ENCODE data around the gene DHX29.

Gene DHX29

DNA sequence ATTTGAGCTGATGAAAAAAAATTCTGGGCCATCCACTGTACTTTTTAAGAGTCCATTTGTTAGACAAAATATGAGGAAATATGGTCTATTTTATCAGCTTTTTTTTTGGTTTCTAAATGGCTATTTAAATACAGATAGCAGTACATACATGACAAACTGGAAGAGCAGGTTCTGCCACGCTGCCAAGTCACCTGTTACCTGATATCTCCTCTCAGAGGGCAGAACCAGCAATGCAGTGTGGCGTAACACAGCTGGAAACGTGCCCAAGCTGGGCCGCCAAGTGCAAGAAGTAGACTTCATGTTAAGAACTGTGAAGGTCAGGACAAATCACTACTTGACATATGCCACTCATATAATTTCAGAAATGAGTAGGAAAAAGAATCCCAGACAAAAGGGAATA, 88.5 kb downstream of the DHX29 start:
- TF ChIP-seq, protein P1, sequence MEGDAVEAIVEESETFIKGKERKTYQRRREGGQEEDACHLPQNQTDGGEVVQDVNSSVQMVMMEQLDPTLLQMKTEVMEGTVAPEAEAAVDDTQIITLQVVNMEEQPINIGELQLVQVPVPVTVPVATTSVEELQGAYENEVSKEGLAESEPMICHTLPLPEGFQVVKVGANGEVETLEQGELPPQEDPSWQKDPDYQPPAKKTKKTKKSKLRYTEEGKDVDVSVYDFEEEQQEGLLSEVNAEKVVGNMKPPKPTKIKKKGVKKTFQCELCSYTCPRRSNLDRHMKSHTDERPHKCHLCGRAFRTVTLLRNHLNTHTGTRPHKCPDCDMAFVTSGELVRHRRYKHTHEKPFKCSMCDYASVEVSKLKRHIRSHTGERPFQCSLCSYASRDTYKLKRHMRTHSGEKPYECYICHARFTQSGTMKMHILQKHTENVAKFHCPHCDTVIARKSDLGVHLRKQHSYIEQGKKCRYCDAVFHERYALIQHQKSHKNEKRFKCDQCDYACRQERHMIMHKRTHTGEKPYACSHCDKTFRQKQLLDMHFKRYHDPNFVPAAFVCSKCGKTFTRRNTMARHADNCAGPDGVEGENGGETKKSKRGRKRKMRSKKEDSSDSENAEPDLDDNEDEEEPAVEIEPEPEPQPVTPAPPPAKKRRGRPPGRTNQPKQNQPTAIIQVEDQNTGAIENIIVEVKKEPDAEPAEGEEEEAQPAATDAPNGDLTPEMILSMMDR (IDR thresholded peaks at IDR 0.05) = no peak
- Histone ChIP-seq H2AFZ (no peak overlapping the region), H3K9me3 (ENCODE audit: control insufficient read depth, low read length) (no peaks in the 10 kb centered on the region), H3K4me1 (peaks cover 17% of the 10 kb centered on the region), H3K27me3 (ENCODE audit: control insufficient read depth, insufficient read depth, low read length) (no peaks in the 10 kb centered on the region), H3K79me2 (no peaks in the 10 kb centered on the region), H3K4me3 (ENCODE audit: low read depth, low read length) (peak overlapping the region; percentile 30), H3K27ac (peak overlapping the region; percentile 93), H3K4me2 (ENCODE audit: low read length) (peak overlapping the region; percentile 85), H3K36me3 (ENCODE audit: control insufficient read depth, insufficient read depth, low read length) (no peaks in the 10 kb centered on the region), H3K9ac (no peak overlapping the region)

DNA sequence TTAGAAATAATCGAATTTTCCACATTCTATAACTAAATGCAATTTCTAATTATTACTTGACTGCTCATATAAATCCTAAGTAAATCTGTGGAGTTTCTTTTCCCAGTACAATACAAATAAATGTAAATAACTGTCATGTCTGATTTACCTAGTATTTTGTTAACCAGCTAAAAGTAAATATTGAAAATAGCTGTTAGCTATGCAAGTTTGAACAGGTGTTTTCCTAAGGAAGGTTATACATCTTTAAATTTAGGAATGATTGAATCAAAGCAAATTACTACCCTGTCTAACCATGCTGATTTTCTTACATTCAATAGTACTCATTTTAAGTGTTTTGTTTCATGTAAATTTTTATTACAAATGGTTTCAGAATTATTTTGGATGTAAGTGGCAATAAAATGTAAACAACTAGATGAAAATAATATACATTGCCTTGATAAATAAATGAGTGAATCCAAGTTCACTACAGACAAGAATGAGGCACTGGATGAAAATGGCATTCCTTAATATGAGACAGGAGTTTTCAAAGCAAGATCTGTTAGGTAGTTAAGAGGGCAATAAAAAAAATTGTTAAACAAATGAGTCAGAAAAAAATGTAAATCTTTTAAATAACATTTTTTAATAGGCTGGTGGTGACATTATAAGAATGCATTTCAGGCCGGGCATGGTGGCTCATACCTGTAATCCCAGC, 96.2 kb downstream of the DHX29 start:
- H3K36me3 ChIP-seq (ENCODE audit: control insufficient read depth, insufficient read depth, low read length) = no peaks in the 10 kb centered on the region
- H3K9me3 ChIP-seq (ENCODE audit: control insufficient read depth, low read length) = no peaks in the 10 kb centered on the region
- H3K4me3 ChIP-seq (ENCODE audit: low read depth, low read length) = no peak overlapping the region
- H3K4me2 ChIP-seq (ENCODE audit: low read length) = no peak overlapping the region
- H3K4me1 ChIP-seq = no peaks in the 10 kb centered on the region
- TF ChIP-seq, protein P1 (IDR thresholded peaks at IDR 0.05) = no peak
- H3K27ac ChIP-seq = no peak overlapping the region
- no peak overlapping the region for H2AFZ ChIP-seq
- no peaks in the 10 kb centered on the region for H3K79me2 ChIP-seq
- no peaks in the 10 kb centered on the region for H3K27me3 ChIP-seq (ENCODE audit: control insufficient read depth, insufficient read depth, low read length)
- no peak overlapping the region for H3K9ac ChIP-seq

Data from parathyroid adenoma (tissue), 2 donors.